GM18507 (cell line): ENCODE measurements around the gene LTBR.

Experiments used
- DNase-seq: peaks from one replicate; pipeline ENCODE4 v3.0.0; 2011; ENCODE audit warnings: low read depth; ENCODE audit not compliant: insufficient read length; ENCODE audit errors: extremely low spot score
- FAIRE-seq: peaks from 2 replicates; lab custom pipeline; 2011; peaks lifted over from hg19 to GRCh38; lab: Jason Lieb, UNC

Gene LTBR

GRCh38 chr12:6345319-6346091, 38.5 kb upstream of the LTBR start:
- FAIRE-seq = no peak
- DNase-seq = no peak

DNA sequence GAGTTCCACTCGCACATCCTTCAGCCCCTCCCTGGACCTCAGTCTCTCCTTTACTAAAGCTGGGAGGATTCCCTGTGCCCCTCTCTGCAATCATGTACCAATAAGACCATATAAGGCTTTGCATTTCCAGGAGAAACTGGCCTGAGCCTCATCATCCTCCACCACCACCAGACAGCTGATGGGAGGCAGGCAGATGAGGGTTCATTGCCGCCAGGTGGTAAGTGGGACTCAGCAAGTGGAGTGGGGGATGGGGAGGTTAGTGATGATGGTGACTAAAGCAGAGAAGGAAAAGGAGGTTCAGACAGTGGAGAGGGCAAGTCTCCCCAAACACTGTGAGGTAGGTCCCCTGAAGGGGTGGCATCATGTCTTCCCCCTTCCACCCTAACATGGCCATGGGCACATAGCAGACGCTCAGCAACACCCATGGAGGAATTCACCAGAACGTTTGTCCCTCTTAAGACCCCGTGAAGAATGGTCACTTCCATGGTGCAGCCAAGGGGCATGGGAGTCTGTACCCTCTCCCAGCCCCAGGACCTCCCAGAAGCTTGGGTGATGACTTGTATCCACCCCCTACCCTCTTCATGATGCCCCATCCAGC, 37.6 kb upstream of the LTBR start:
- DNase-seq (no peak), FAIRE-seq (no peak)

DNA sequence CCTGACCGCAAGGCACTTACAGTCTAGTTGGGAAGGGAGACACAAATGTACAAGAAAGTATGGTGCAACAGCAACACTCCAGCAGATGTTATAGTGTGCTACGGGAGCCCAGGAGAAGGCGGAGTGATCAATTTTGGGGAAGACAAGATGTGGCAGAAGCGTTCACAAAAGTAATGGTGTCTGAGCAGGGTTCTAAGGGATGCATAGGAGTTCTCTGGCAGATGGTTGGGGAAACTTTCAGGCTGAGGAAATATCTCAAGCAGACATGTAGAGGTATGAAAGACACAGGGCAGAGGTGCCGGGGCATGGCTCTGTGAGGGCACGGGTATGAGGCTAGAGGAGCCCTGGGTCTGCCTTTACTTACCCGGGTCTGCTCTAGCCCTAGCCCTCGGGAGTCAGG, 37.0 kb upstream of the LTBR start:
- DNase-seq (no peak), FAIRE-seq (no peak)

GRCh38 chr12:6347367-6348338, 36.3 kb upstream of the LTBR start:
- no peak for DNase-seq
- no peak for FAIRE-seq

DNA sequence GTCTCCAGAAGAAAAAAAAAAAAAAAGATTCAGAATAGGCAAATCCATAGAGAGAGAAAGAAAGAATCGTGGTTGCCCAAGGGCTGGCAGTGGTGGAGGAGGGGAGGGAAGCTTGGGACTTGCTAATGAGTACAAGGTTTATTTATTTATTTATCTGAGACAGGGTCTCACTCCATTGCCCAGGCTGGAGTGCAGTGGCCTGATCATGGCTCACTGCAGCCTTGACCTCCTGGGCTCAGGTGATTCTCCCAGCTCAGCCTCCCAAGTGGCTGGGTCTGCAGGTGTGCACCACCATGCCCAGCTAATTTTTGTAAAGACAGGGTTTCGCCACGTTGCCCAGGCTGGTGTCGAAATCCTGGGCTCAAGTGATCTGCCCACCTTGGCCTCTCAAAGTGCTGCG, 32.3 kb upstream of the LTBR start:
- FAIRE-seq (no peak), DNase-seq (no peak)

- FAIRE-seq = no peak
- no peak for DNase-seq
Measured at GRCh38 chr12:6352193-6353173, 31.5 kb upstream of the LTBR start.

DNA sequence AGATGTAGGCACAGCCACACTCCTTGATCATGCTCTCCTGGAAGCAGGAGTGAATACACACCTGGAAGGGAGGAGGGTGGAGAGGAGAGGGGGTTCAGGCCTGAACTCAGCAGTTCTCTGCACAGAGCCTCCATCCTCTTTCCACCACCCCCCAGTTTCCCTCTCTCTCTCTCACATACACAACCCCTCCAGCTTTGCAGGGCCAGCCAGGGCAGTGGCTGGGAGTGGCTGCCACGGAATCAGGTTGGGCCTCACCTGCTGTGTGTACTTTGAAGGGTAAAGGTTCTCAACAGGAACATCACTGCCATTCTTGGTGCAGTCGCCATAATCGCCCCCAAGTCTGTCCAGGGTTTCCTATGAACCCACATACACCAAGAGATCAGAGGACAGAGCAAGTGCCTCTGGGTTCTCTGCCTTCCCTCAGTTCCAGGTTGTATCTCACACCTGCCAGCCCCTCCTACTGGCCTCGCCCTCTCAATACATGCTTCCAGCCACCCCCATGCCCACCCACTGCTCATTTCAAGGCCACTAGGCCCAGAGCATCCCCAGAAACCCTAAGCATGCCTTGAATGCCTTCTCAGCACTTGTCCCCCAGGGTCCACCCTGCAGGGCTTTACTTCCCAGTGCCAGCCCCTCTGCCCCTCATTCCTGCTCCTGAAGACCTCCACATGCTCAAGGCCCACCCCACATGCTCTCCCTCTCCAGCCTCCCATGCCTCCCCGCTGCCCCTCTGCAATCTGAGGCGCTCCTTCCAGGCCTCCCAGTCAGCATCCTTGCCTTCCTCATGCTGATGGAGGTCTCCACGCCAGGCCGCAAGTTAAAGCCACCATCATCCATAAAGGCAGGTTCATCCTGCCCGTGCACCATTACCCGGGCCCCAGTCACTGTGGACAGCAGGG, 29.2 kb upstream of the LTBR start:
- FAIRE-seq (no peak), DNase-seq (no peak)

DNA sequence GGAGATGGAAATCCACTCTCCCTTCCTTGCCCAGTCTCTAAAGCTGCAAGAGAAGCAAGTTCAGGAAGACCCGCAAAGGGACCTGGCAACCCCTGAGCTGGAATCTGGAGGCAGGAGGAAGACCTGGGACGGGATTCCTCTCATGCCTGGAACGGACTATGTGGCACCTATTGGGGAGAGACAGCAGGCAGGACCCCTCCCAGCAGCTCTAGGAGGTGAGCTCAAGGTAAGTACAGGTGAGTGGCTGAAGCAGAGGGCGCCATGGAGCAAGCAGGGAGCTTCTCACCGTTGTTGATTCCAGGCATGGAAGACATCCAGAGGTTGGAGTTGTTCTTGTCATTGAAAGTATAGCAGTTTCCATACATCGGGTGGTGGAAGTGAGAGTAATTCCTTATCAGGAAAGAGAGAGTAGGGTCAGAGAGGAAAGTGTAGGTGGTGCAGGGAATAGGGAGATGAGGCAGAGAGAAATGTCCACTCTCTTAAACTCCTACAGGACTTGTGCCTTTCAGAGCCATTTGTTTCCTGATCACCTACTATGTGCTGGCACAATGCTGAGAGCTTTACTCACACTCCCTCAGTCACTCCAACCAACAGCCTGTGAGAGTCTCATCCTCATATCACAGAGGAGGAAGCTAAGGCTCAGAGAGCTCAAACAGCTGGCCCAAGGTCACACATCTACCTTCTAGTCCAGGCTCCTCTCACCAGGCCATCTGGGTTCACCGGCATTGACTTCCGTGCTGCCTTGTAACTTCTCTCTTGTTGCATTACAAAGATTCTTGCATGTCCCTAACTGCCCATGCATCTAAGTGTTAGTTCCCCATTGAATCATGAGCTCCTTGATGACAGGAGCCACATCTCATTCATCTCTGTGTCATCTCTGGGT, 28.2 kb upstream of the LTBR start:
- DNase-seq = no peak
- no peak for FAIRE-seq

DNA sequence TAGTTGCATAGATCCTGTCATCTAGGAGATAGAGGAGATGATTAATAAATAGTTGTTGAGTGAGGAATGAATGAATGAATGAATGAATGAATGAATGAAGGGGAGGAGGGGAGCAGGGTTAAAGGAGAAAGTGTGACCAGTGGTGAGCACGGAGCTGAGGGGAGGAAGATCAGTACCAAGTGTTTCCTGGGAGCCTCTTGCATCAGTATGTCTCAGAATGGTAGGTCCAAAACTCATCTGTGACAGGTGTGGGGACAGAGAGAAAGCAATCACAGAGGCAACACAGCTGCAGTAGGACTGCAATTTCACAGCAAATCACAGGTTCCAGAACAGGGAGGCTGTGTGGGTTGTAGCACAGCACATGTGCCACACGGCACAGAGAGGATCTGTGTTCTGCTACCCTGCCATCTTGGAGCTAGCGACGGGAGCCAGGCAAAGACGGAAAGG, 27.6 kb upstream of the LTBR start:
- FAIRE-seq (no peak), DNase-seq (no peak)

DNA sequence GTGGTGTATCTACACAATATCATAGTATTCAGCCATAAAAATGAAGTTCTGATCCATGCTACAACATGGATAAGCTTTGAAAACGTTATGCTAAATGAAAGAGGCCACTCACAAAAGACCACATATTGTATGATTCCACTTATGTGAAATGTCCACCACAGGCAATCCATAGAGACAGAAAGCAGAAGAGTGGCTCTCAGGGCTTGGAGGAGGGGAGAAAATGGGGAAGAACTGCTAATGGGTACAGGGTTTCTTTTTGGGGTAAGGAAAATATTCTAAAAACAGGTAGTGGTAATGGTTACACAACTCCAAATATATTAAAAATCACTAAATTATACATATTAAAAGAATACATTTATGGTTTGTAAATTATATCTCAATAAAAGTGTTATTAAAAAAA, 25.1 kb upstream of the LTBR start:
- no peak for FAIRE-seq

DNA sequence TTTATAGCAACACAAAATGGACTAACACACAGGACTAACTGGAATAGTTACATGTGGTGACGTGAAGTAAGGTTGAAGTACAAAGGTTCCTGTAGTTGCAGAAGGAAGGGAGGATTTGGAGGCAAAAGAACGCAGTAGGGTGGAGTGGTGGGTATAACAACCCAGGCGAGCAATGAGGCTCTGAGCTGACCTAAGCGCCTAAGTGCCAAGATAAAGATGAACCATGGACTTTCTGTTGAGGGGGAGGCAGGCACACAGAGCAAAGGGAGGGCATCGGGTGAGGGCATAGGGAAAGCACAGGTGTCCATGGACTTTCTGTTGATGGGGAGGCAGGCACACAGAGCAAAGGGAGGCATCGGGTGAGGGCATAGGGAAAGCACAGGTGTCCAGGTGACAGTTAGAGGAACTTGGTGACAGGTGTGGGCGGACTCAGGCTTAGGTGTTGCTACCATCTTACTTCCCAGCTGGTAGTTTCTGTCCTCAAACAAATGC, 23.8 kb upstream of the LTBR start:
- DNase-seq = no peak
- no peak for FAIRE-seq

More for the DNA sequence above, 25.1 kb upstream of the LTBR start:
- DNase-seq = no peak

DNA sequence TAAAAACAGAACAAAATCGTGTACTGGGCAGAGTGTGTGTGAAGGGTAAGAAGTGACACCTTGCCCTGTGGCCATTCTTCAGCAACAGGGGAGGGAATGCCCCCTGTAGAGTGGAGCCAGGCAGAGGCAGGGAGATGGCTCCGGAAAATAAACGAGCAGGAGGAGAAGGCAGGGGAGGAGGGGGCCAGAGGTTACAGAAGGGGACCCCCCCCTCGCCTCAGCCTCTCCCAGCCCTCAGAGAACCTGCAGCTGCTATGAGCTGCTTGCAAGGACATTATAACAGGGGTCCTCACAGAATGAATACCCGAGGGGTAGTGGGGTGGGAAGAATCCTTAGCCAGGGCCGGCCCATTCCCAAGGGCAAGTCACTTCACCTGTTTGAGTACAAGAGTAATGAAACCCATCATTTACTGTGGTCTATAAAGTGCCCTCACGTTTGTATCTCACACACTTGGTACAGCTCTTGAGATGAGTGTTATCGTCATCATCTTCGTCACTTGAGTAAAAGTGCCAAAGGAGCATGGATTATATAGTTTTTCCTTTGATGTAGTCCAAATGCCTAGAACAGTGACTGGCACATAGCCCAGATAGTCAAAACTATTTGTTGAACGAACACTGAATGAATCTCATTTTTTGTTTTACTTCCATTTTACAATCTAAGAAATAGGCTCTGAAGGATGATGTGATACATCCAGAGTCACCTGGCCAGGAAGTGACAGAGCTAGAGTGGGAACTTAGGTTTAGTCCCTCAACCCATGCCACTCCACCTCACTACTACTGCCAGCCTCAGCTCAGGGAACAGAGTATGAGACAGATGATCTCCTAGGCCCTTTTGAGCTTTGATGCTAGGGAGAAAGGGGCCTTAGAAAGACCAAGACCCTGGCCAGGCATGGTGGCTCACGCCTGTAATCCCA, 23.1 kb upstream of the LTBR start:
- FAIRE-seq = no peak
- no peak for DNase-seq

- FAIRE-seq = no peak
- DNase-seq = no peak
Measured at GRCh38 chr12:6361834-6362233, 22.1 kb upstream of the LTBR start.

- DNase-seq (no peak), FAIRE-seq (no peak)
Measured at GRCh38 chr12:6362403-6362802, 21.6 kb upstream of the LTBR start.

DNA sequence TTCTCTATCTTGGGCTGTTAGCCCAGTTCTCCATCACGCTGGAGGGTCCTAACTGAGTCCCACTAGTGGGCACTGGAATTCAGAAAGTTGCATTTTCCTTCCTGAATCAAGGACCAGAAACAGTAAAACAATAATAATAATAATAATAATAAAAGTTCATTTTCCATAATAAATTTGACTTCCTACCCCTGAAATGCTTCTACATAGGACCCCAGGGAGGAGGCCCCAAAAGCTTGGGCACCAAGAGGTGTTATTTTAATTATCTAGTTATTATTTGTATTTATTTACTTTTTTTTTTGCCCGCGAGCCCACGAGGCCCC, 21.0 kb upstream of the LTBR start:
- no peak for DNase-seq
- no peak for FAIRE-seq

- FAIRE-seq = no peak
Measured at GRCh38 chr12:6363330-6364043, 20.5 kb upstream of the LTBR start.

More at GRCh38 chr12:6363330-6364043, 20.5 kb upstream of the LTBR start:
- DNase-seq = peak; percentile 55
